ENCODE measurements around the gene GCDH. TPM values are rescaled to one million over a fixed set of nuclear protein-coding genes. Genes with fewer than 3 reads are reported as not detected.

Gene GCDH
- total and polyA plus RNA-seq, 2 donors from 2014 or later, result 21.9 to 45.6 TPM

DNA sequence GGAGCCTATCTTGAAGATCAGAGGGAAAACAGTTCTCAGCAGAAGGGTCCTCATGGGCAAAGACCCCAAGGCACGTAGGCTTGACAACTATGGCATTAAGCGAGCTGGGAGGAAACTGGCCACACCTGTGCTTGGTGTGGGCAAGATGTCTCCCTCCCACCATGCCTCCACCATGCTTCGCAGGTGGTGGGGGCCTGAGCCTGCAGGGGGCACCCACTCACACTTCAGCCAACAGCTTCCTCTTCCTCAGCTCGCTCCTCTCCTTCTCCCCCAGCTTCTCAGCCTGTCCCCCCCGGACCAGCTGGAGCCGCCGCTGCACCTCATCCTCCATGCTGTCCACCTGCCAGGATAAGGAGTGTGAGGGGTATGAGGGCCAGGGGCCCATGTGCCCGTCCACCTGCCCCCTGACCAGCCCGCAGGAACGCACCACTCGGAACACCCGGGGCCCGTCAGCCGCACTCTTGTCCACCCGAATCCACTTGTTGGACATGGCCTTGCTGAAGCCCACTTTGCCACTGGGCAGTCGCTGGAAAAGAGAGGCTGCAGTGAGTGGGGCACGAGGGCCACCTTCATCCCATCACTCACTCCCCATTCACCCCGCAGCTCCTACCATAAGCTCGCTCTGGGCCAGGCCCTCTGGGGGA is 39.2 kb downstream of the GCDH start:
- FAIRE-seq (no peak), DNase-seq (peak in 1 of 5 donors; percentile 43)
- Histone ChIP-seq H3K4me1 (ENCODE audit: control insufficient read depth in 2 of 3, insufficient read depth in 2 of 3, low read depth in 1 of 3, low read length in 3 of 3) (peaks cover 0 to 11% (median 8%) of the 10 kb centered on the region in 3 donors), H3K27ac (ENCODE audit: low read depth in 2 of 2, low read length in 2 of 2) (no peak overlapping the region), H3K9me3 (ENCODE audit: control insufficient read depth in 2 of 3, insufficient read depth in 1 of 3, low read length in 3 of 3) (no peaks in the 10 kb centered on the region), H3K36me3 (ENCODE audit: control insufficient read depth in 2 of 3, insufficient read depth in 3 of 3, low read length in 3 of 3) (peaks cover 6 to 17% (median 16%) of the 10 kb centered on the region in 3 donors), H3K4me3 (ENCODE audit: low read length in 3 of 3) (no peak overlapping the region), H3K9ac (ENCODE audit: low read length in 3 of 3) (no peak overlapping the region), H3K27me3 (ENCODE audit: control insufficient read depth, insufficient read depth, low read length) (no peaks in the 10 kb centered on the region)
- TF ChIP-seq, protein P1, sequence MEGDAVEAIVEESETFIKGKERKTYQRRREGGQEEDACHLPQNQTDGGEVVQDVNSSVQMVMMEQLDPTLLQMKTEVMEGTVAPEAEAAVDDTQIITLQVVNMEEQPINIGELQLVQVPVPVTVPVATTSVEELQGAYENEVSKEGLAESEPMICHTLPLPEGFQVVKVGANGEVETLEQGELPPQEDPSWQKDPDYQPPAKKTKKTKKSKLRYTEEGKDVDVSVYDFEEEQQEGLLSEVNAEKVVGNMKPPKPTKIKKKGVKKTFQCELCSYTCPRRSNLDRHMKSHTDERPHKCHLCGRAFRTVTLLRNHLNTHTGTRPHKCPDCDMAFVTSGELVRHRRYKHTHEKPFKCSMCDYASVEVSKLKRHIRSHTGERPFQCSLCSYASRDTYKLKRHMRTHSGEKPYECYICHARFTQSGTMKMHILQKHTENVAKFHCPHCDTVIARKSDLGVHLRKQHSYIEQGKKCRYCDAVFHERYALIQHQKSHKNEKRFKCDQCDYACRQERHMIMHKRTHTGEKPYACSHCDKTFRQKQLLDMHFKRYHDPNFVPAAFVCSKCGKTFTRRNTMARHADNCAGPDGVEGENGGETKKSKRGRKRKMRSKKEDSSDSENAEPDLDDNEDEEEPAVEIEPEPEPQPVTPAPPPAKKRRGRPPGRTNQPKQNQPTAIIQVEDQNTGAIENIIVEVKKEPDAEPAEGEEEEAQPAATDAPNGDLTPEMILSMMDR (IDR thresholded peaks at IDR 0.05; ENCODE audit: borderline replicate concordance, extremely low read depth, insufficient read depth), result no peak
- intact Hi-C loops (cut with DNase I), result no loop called here

DNA sequence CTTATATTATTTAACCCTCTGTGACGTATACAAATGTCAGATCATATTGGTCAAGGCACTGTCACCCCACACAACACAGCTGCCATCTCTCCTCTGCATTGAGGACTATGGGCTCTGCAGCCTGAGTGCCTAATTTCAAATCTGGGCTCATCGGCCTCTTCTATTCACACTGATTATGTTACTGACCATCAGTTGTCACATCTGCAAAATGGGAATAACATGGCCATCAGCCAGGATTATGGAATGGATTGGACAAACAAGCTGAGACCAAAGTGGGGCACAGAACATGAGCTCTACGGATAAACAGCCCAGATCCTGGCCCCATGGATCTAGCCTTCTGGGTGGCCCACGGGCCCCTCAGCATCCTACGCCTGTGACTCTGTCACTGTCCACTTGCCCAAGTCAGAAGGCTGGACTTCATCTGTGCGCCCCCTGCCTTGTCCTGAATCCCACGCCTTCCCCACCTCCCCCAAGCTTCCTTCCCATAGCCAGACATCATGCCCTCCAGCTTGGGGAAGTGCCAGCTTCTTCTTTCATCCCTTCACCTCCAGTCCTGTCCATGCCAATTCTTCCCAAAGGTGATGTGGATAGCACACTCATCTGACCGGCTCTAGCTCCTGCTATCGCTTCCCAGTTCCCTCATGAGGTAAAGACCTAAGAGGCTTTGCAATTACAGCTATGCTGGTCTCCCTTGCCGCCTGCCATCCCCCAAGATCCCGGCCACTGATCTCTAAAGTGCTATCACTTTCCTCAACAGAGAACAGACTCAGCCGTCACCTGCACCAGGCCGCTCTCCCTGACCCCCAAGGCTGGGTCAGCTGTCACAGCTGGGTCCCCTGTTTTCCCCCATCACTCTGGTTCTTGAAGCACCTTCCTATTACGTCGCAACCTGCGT is 41.7 kb downstream of the GCDH start:
- TF ChIP-seq, protein P1 (IDR thresholded peaks at IDR 0.05; ENCODE audit: borderline replicate concordance, extremely low read depth, insufficient read depth), result no peak
- DNase-seq, result peak in 1 of 5 donors; percentile 43
- H3K9me3 ChIP-seq (ENCODE audit: control insufficient read depth in 2 of 3, insufficient read depth in 1 of 3, low read length in 3 of 3), result no peaks in the 10 kb centered on the region
- peaks cover 0 to 15% (median 11%) of the 10 kb centered on the region in 3 donors for H3K4me1 ChIP-seq (ENCODE audit: control insufficient read depth in 2 of 3, insufficient read depth in 2 of 3, low read depth in 1 of 3, low read length in 3 of 3)
- H3K36me3 ChIP-seq (ENCODE audit: control insufficient read depth in 2 of 3, insufficient read depth in 3 of 3, low read length in 3 of 3), result peaks cover 2 to 10% (median 8%) of the 10 kb centered on the region in 3 donors
- FAIRE-seq, result no peak
- intact Hi-C loops (cut with DNase I), result no loop called here
- peak overlapping the region; percentile 83 to 91 (median 87) for H3K4me3 ChIP-seq (ENCODE audit: low read length in 3 of 3)
- no peak overlapping the region for H3K27ac ChIP-seq (ENCODE audit: low read depth in 2 of 2, low read length in 2 of 2)
- H3K27me3 ChIP-seq (ENCODE audit: control insufficient read depth, insufficient read depth, low read length), result no peaks in the 10 kb centered on the region
- peak overlapping the region; percentile 74 to 83 (median 83) for H3K9ac ChIP-seq (ENCODE audit: low read length in 3 of 3)

DNA sequence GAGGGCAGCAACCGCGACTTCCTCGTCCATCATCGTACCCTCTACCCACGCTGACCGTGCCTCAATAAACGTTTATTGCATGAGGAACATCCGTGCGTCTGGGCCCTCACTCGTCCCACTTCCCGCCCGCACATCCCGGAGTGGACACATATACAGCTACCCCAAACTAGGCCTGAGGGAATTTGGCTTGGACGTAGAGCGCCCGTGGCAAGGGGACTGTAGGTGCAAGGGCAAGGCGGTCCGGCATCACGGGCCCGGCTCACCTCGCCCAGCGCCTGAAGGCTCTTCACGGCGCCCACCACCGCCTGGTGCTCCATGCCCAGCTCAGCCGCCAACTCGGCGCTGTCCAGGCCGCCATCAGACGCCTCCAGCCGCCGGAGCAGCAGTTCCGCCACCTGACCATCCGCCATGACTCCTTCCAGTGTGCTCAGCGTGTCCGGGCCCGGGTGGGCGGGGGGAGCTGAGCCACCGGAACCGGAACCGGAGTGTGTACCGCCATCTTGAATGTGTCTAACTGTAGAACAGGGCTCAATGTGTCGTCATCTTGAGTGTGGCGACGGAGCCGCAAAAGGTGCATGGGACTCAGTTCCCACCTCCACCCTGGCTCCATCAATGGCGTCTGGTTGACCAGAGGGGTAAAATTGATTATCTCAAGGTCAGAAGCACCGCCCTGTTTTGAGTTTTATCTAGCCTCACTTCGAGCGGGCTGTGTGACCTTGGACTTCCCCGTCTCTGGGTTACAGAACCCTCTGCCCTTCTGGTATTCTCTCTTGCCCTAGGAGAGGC is 42.5 kb downstream of the GCDH start, which contains the start of gene FARSA:
Gene FARSA, minus strand, starts transcription at position 425 of the 786 bp plus-strand sequence. Its CDS starts 15 bp downstream, at position 410.
- TF ChIP-seq, protein P1 (IDR thresholded peaks at IDR 0.05; ENCODE audit: borderline replicate concordance, extremely low read depth, insufficient read depth), result no peak
- DNase-seq (peak; percentile 95 to 97 (median 96)), FAIRE-seq (no peak)
- Histone ChIP-seq H3K27ac (ENCODE audit: low read depth in 2 of 2, low read length in 2 of 2) (peak within 1 kb of the TSS; percentile 76 to 81), H3K27me3 (ENCODE audit: control insufficient read depth, insufficient read depth, low read length) (no peaks in the 10 kb centered on the region), H3K9ac (ENCODE audit: low read length in 3 of 3) (peak within 1 kb of the TSS; percentile 74 to 83 (median 83)), H3K9me3 (ENCODE audit: control insufficient read depth in 2 of 3, insufficient read depth in 1 of 3, low read length in 3 of 3) (no peaks in the 10 kb centered on the region), H3K4me1 (ENCODE audit: control insufficient read depth in 2 of 3, insufficient read depth in 2 of 3, low read depth in 1 of 3, low read length in 3 of 3) (peaks cover 0 to 17% (median 15%) of the 10 kb centered on the region in 3 donors), H3K36me3 (ENCODE audit: control insufficient read depth in 2 of 3, insufficient read depth in 3 of 3, low read length in 3 of 3) (peaks cover 2 to 10% (median 6%) of the 10 kb centered on the region in 3 donors), H3K4me3 (ENCODE audit: low read length in 3 of 3) (peak within 1 kb of the TSS; percentile 83 to 91 (median 87))
- intact Hi-C loops (cut with DNase I), result no loop called here

All from kidney (tissue), 14 donors.